Ammon's horn (tissue), 1 donor: ENCODE data around the gene MTG2.

ENCODE experiments used
- DNase-seq: peaks from one replicate; pipeline ENCODE4 v3.0.0-alpha.2; 2016; ENCODE audit warnings: low spot score

The MTG2 gene

GRCh38 chr20:62235777-62236157 is 52.9 kb downstream of the MTG2 start:
- no peak for DNase-seq

GRCh38 chr20:62236200-62236599 is 53.4 kb downstream of the MTG2 start:
- DNase-seq, result no peak

GRCh38 chr20:62236766-62237513 is 54.1 kb downstream of the MTG2 start:
- DNase-seq, result peak; percentile 56

- no peak for DNase-seq
These were observed 54.6 kb downstream of the MTG2 start for GRCh38 chr20:62237514-62237800.

- DNase-seq, result peak; percentile 100
These were observed 55.2 kb downstream of the MTG2 start, which contains the start of gene OSBPL2 for GRCh38 chr20:62237801-62238568. TSS of gene OSBPL2 (plus strand) at chr20:62238521. CDS start at chr20:62256185, 17,664 bp downstream.

- DNase-seq, result no peak
These were observed 55.9 kb downstream of the MTG2 start for GRCh38 chr20:62238569-62239277.

GRCh38 chr20:62239278-62239879 is 56.6 kb downstream of the MTG2 start:
- no peak for DNase-seq

- no peak for DNase-seq
These were observed 57.3 kb downstream of the MTG2 start for GRCh38 chr20:62240020-62240685.

- DNase-seq, result no peak
These were observed 58.7 kb downstream of the MTG2 start for GRCh38 chr20:62241506-62241905.

- no peak for DNase-seq
These were observed 59.3 kb downstream of the MTG2 start for GRCh38 chr20:62242176-62242575.

- no peak for DNase-seq
These were observed 60.3 kb downstream of the MTG2 start for GRCh38 chr20:62243106-62243505.

GRCh38 chr20:62243906-62244515 is 61.2 kb downstream of the MTG2 start:
- no peak for DNase-seq

- DNase-seq, result no peak
These were observed 61.8 kb downstream of the MTG2 start for GRCh38 chr20:62244644-62245108.

GRCh38 chr20:62245911-62246280 is 63.1 kb downstream of the MTG2 start:
- DNase-seq, result no peak

- DNase-seq, result no peak
These were observed 63.6 kb downstream of the MTG2 start for GRCh38 chr20:62246431-62246830.

GRCh38 chr20:62246872-62247652 is 64.2 kb downstream of the MTG2 start:
- DNase-seq, result no peak

GRCh38 chr20:62248890-62249560 is 66.2 kb downstream of the MTG2 start:
- DNase-seq, result no peak

- no peak for DNase-seq
These were observed 69.6 kb downstream of the MTG2 start for GRCh38 chr20:62252342-62252966.
